Gastroesophageal sphincter (tissue), 4 donors: ENCODE measurements around the gene GANAB. TPM values are rescaled to one million over a fixed set of nuclear protein-coding genes. Genes with fewer than 3 reads are reported as not detected.
A peak's percentile ranks its signal among the peaks of the same experiment; 100 is the strongest.

Experiments used
- ATAC-seq: fragments of 150-250 bp; one replicate; pipeline ENCODE4 v1.9.1; 2016; ENCODE audit warnings: mild to moderate bottlenecking, moderate library complexity
- H3K27ac ChIP-seq, 4 donors: fragments of 200-600 bp; sonication (generic) in 3 of 4; 1 replicate in 3 of 4; 2 replicates in 1 of 4; pipeline ENCODE4 v1.5.1; 2016 to 2019
- H3K27me3 ChIP-seq: fragments of 200-600 bp; sonication (generic); one replicate; pipeline ENCODE4 v1.5.1; 2019
- H3K36me3 ChIP-seq, 2 donors: fragments of 200-600 bp; sonication (generic); one replicate each; pipeline ENCODE4 v1.5.1; 2019; ENCODE audit warnings: control low read depth in 1 of 2
- H3K4me1 ChIP-seq, 3 donors: fragments of 200-600 bp; sonication (generic); 1 replicate in 2 of 3; 2 replicates in 1 of 3; pipeline ENCODE4 v1.5.1; 2016 to 2019; ENCODE audit warnings: control low read depth in 2 of 3
- H3K4me3 ChIP-seq, 2 donors: fragments of 200-600 bp; sonication (generic); one replicate each; pipeline ENCODE4 v1.5.1; 2019; ENCODE audit warnings: mild to moderate bottlenecking in 1 of 2, moderate library complexity in 1 of 2
- H3K9me3 ChIP-seq, 3 donors: fragments of 200-600 bp; sonication (generic); one replicate each; pipeline ENCODE4 v1.5.1; 2017 to 2019; ENCODE audit warnings: control low read depth in 2 of 3
- EP300 ChIP-seq: sonication (generic); formaldehyde crosslinking; IDR thresholded peaks from one replicate; pipeline ENCODE4 v1.6.1; 2017; ENCODE audit warnings: antibody characterized with exemption, mild to moderate bottlenecking
- POLR2A ChIP-seq, 2 donors: fragments of 450-650 bp; IDR thresholded peaks; one replicate each; pipeline ENCODE4 v1.6.1; 2017; ENCODE audit warnings: antibody characterized with exemption in 2 of 2, mild to moderate bottlenecking in 2 of 2, moderate library complexity in 1 of 2
- POLR2AphosphoS5 ChIP-seq: sonication (generic); formaldehyde crosslinking; IDR thresholded peaks from one replicate; pipeline ENCODE4 v1.6.1; 2017; ENCODE audit warnings: antibody characterized with exemption
- WGBS, 2 donors: methylation state at CpG; one replicate each; pipeline ENCODE4 v1.1.5; 2018; ENCODE audit warnings: low coverage in 1 of 2; 5-methylcytosine and 5-hydroxymethylcytosine counted together
- total RNA-seq, 4 donors: library from RNA; depleted of rRNA; stranded (reverse); fragments of >200 nt; gene quantifications; one replicate each; pipeline ENCODE4 v1.1.0, GENCODE V29; 2016
- TF ChIP-seq, protein P1 (sequence below), 4 experiments: fragments of 200-600 bp in 2 of 4; fragments of 450-650 bp in 2 of 4; sonication (generic) in 1 of 4; IDR thresholded peaks; one replicate each; pipeline ENCODE4 v1.5.1; 2017 to 2019; ENCODE audit warnings: antibody characterized with exemption in 4 of 4, mild to moderate bottlenecking in 2 of 4, moderate library complexity in 2 of 4

The GANAB gene
- total RNA-seq, 4 donors from 2014 or later = 87.8 to 151 (median 134) TPM

DNA sequence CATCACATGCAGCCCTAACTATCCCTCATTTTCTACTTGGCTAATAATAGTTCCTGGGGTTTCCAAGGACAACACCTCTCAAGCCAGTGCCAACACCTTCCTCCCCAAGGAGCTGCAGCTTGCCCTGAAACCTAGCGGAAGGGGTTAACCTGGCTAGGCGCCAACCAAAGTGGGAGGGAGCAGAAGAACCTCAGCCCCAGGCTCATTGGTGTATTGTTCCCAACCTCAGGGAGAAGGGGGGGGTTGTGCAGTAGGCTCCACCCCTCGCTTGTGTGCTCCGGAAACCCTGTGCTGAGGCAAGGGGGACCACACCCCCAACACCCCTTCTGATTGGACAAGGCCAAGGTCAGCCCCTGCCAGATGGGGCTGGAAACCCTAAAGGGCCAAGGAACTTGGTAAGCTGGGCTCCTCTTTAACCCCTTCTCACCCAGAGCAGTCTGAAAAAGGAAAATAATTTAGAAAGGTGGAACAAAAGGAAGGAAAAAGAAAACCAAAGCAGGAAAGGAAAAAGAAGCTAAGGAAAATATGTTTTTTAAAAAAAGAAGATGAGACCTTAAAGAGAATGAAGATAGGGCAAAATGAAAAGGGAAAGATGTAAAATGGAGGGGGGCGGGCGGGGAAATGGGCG lies 47.2 kb downstream of the GANAB start:
- H3K27ac ChIP-seq = peak overlapping the region; percentile 16 to 99 (median 96)
- peaks cover 3 to 56% (median 21%) of the 10 kb centered on the region in 3 donors for H3K4me1 ChIP-seq
- H3K4me3 ChIP-seq = peak overlapping the region in 1 of 2 donors; percentile 96
- ATAC-seq = peak; percentile 84
- H3K36me3 ChIP-seq = peaks cover 0 to 52% of the 10 kb centered on the region in 2 donors
- WGBS, 2 donors = 33 to 69% methylated on average over 4 to 6 of the region's 7 CpGs
- TF ChIP-seq POLR2AphosphoS5 (peak; percentile 88), EP300 (no peak), POLR2A (IDR thresholded peaks at IDR 0.05) (no peak)
- TF ChIP-seq, protein P1, sequence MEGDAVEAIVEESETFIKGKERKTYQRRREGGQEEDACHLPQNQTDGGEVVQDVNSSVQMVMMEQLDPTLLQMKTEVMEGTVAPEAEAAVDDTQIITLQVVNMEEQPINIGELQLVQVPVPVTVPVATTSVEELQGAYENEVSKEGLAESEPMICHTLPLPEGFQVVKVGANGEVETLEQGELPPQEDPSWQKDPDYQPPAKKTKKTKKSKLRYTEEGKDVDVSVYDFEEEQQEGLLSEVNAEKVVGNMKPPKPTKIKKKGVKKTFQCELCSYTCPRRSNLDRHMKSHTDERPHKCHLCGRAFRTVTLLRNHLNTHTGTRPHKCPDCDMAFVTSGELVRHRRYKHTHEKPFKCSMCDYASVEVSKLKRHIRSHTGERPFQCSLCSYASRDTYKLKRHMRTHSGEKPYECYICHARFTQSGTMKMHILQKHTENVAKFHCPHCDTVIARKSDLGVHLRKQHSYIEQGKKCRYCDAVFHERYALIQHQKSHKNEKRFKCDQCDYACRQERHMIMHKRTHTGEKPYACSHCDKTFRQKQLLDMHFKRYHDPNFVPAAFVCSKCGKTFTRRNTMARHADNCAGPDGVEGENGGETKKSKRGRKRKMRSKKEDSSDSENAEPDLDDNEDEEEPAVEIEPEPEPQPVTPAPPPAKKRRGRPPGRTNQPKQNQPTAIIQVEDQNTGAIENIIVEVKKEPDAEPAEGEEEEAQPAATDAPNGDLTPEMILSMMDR (IDR thresholded peaks at IDR 0.05) = no peak
- H3K27me3 ChIP-seq = no peaks in the 10 kb centered on the region
- H3K9me3 ChIP-seq = no peaks in the 10 kb centered on the region

DNA sequence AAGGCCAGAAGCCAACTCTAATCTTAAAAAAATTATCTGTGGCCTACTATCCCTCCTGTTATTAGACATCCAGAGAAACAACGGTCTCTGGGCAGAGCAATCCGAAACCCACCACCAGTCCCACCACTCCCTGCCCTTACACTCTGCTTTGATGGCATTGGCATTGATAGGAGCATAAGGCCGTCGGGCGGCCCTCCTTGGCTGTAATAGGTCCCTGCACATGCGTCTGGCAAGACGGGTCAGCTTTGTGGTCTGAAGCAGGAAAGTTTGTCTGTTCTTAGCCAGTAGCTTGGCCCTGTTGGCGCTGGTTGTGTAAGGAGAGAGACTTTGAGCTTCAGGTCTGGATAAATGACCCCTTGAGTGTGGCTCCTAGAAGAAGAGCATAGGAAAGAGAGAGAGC lies 51.3 kb downstream of the GANAB start:
- ATAC-seq = no peak
- TF ChIP-seq POLR2A (IDR thresholded peaks at IDR 0.05) (no peak), EP300 (no peak), POLR2AphosphoS5 (no peak)
- TF ChIP-seq, protein P1 (IDR thresholded peaks at IDR 0.05) = no peak

DNA sequence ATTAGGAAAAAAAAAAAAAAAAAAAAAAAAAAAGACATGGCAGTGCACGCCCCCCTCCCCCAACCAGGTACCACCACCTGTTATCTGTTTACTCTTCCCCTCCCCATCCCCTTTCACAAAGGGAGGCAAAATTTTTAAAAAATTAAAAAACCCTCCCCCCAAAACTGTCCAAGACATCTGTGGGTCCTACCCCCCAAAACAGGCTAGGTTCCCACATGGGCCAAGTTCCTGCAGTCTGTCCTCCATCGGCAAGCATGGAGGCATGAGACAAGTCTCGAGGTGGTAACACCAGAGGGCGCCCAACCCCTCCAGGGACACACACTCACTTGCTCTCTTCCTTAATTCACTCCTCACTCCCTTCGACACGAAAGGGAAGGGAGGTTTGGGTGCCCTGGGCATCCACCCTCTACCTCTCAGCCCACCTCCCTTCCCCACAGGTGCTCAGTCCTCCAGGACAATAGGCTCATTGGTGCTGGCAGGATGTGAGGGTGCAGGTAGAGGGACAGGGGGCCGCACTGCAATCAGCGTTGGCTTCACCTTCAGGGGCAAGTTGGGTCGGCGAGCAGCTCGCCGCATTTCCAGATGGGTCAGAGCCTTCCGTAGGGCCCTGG lies 52.9 kb downstream of the GANAB start:
- no peaks in the 10 kb centered on the region for H3K9me3 ChIP-seq
- peak overlapping the region in 3 of 4 donors; percentile 58 to 92 (median 91) for H3K27ac ChIP-seq
- peaks cover 0 to 62% (median 23%) of the 10 kb centered on the region in 3 donors for H3K4me1 ChIP-seq
- H3K36me3 ChIP-seq = peaks cover 0 to 59% of the 10 kb centered on the region in 2 donors
- WGBS, 2 donors = 44% methylated on average over 3 to 10 of the region's 13 CpGs
- TF ChIP-seq POLR2A (IDR thresholded peaks at IDR 0.05) (no peak), POLR2AphosphoS5 (peak; percentile 28), EP300 (no peak)
- TF ChIP-seq, protein P1 (IDR thresholded peaks at IDR 0.05) = peak in 3 of 4 experiments; percentile 50 to 67 (median 56)
- ATAC-seq = no peak
- H3K27me3 ChIP-seq = no peaks in the 10 kb centered on the region
- H3K4me3 ChIP-seq = no peak overlapping the region

More for the DNA sequence above, 51.3 kb downstream of the GANAB start:
- Histone ChIP-seq H3K36me3 (peaks cover 0 to 54% of the 10 kb centered on the region in 2 donors), H3K9me3 (no peaks in the 10 kb centered on the region), H3K27me3 (no peaks in the 10 kb centered on the region), H3K4me3 (no peak overlapping the region), H3K27ac (peak overlapping the region in 1 of 4 donors; percentile 12), H3K4me1 (peaks cover 3 to 62% (median 33%) of the 10 kb centered on the region in 3 donors)
- WGBS, 2 donors = 64 to 80% methylated on average over 6 to 7 of the region's 8 CpGs

DNA sequence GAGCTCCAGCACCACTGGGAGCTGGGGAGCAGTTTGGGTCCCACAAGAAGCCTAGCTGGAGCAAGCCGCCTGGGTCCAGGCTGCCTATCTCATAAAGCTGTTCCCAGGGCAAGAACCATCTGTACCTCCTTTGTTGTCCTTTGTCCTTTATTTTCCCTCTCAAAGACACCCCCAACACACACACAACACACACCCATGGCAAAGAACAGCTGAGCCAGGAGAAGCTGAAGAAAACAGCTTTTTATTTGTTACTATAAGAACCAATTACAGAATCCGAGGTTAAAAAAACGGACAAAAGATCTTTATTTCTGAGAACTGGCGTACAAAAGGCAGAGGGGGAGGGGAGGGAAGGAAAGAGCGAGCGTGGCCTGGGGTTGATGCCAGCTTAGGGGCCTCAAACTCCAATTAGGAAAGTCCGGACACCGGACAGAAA lies 53.4 kb downstream of the GANAB start:
- H3K9me3 ChIP-seq = no peaks in the 10 kb centered on the region
- peaks cover 0 to 59% of the 10 kb centered on the region in 2 donors for H3K36me3 ChIP-seq
- peaks cover 0 to 57% (median 22%) of the 10 kb centered on the region in 3 donors for H3K4me1 ChIP-seq
- no peaks in the 10 kb centered on the region for H3K27me3 ChIP-seq
- TF ChIP-seq POLR2AphosphoS5 = no peak
- TF ChIP-seq EP300 = no peak
- no peak for TF ChIP-seq POLR2A (IDR thresholded peaks at IDR 0.05)
- TF ChIP-seq, protein P1 (IDR thresholded peaks at IDR 0.05) = no peak
- H3K27ac ChIP-seq = peak overlapping the region; percentile 82 to 97 (median 92)
- ATAC-seq = no peak
- WGBS, 2 donors = 60 to 72% methylated on average over 5 to 8 of the region's 8 CpGs
- no peak overlapping the region for H3K4me3 ChIP-seq
